Immature natural killer cell (primary cell): ENCODE data around the gene SPRY2. TPM values are rescaled to one million over a fixed set of nuclear protein-coding genes. Genes with fewer than 3 reads are reported as not detected.

Experiments used
- DNase-seq, 3 donors: peaks; one replicate each; pipeline ENCODE4 v3.0.0; 2022; ENCODE audit warnings: mixed read lengths in 1 of 3
- H3K27ac Mint-ChIP-seq, 6 donors: one replicate each; pipeline ENCODE4 v1.8.0; 2020; ENCODE audit warnings: mixed read lengths in 6 of 6, mild to moderate bottlenecking in 5 of 6, inconsistent platforms in 4 of 6, moderate library complexity in 3 of 6
- H3K27me3 Mint-ChIP-seq, 3 donors: one replicate each; pipeline ENCODE4 v1.8.0; 2020 to 2021; ENCODE audit warnings: low read depth in 3 of 3, mild to moderate bottlenecking in 3 of 3, mixed read lengths in 3 of 3, moderate library complexity in 3 of 3, inconsistent platforms in 1 of 3
- H3K36me3 Mint-ChIP-seq, 3 donors: one replicate each; pipeline ENCODE4 v1.8.0; 2020; ENCODE audit warnings: mixed read lengths in 3 of 3, inconsistent platforms in 2 of 3, mild to moderate bottlenecking in 2 of 3
- H3K4me1 Mint-ChIP-seq, 2 donors: one replicate each; pipeline ENCODE4 v1.8.0; 2020; ENCODE audit warnings: inconsistent platforms in 2 of 2, mild to moderate bottlenecking in 2 of 2, mixed read lengths in 2 of 2, moderate library complexity in 1 of 2
- H3K4me3 Mint-ChIP-seq, 5 donors: one replicate each; pipeline ENCODE4 v1.8.0; 2020; ENCODE audit warnings: mild to moderate bottlenecking in 5 of 5, mixed read lengths in 5 of 5, inconsistent platforms in 3 of 5, moderate library complexity in 3 of 5
- H3K9me3 Mint-ChIP-seq, 6 donors: one replicate each; pipeline ENCODE4 v1.8.0; 2020; ENCODE audit warnings: mild to moderate bottlenecking in 6 of 6, mixed read lengths in 6 of 6, inconsistent platforms in 4 of 6, moderate library complexity in 3 of 6
- polyA plus RNA-seq, 3 donors: library from polyadenylated mRNA; unstranded; fragments of 300-500 nt; fragmentation: Illumina TruSeq; gene quantifications; one replicate each; pipeline ENCODE4 v1.2.3, GENCODE V29; 2021

Gene SPRY2
- polyA plus RNA-seq, 3 donors from 2014 or later: 4.1 to 7.2 (median 4.9) TPM

DNA sequence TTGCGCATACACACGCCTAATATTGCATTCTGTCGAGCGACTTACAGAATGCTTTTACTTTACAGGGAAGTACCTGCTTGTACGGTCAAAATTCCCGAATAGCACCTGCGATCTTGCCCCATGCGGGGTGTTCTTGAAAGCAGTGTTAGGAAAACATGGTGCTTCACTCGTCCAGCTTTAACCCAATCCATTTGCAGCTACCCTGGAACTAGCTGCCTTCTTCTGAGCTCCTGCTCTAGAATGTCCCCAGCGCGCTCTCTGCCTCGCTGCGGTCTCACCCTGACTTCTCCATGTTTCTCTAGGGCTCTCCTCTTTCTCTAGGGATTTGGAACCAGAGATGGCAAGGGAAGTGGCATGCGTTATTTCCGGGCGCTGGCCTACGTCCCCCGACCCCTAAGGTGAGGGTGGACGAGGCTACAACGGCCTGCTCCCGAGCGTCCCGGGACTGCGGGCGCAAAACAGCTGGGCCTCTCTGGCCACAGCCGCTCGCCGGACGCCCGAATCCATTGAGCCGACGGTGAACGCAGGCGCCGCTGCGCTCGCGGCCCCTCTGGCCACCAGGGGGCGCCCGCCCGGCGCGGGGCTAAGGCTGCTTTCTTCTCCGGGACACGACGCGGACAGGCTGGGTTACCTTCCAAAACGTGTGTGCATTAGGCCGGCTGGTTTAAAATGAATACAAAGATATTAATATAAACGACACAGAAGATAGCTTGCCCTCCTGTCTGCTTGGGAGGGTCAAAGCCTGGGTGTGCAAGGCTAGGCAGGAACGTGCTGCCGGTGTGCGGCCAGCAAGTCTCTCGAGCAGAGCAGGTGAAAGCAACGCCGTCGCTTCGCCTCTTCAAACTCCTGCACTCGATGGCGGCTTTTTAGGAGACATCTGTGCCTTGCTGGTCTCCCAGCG, 1.8 kb upstream of the SPRY2 start:
- H3K4me3 Mint-ChIP-seq: peak overlapping the region in 4 of 5 donors; percentile 84 to 97 (median 89)
- peak; percentile 77 to 78 (median 78) for DNase-seq
- no peaks in the 10 kb centered on the region for H3K9me3 Mint-ChIP-seq
- H3K27ac Mint-ChIP-seq: peak overlapping the region in 5 of 6 donors; percentile 14 to 79 (median 50)
- peaks cover 37 to 46% of the 10 kb centered on the region in 2 donors for H3K4me1 Mint-ChIP-seq
- H3K27me3 Mint-ChIP-seq: peaks cover 13 to 23% (median 19%) of the 10 kb centered on the region in 3 donors
- no peaks in the 10 kb centered on the region for H3K36me3 Mint-ChIP-seq

GRCh38 chr13:80341756-80342370, 937 bp upstream of the SPRY2 start:
- peaks cover 0 to under 1% (median 0%) of the 10 kb centered on the region in 3 donors for H3K36me3 Mint-ChIP-seq
- peak overlapping the region in 4 of 5 donors; percentile 84 to 97 (median 89) for H3K4me3 Mint-ChIP-seq
- H3K4me1 Mint-ChIP-seq: peaks cover 36 to 42% of the 10 kb centered on the region in 2 donors
- peak overlapping the region; percentile 14 to 83 (median 80) for H3K27ac Mint-ChIP-seq
- H3K27me3 Mint-ChIP-seq: peaks cover 17 to 23% (median 19%) of the 10 kb centered on the region in 3 donors
- H3K9me3 Mint-ChIP-seq: no peaks in the 10 kb centered on the region
- peak; percentile 22 to 28 (median 26) for DNase-seq

DNA sequence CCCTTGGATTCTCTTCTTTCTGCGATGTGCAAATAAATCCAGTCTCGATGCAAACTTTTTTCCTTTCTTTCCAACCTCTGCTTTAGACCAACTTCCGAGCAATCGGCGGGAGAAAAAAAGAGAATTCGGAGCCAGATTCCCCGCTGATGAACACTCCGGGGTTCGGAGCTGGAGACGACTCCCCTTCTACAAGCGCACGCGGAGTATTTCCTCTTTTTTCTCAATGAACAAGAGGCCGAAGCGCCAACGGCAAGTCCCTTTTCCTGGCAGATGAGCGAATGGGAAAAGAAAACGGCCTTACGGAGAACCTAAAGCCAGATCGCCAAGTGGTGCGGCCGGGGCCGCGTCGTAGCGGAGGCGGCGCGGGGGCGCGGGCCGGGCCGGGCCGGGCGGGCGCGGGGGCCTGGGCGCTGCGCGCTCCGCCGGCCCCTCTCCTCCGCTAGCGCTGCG, 250 bp downstream of the SPRY2 start:
- Mint-ChIP-seq H3K9me3 (no peaks in the 10 kb centered on the region), H3K27me3 (peaks cover 11 to 13% (median 13%) of the 10 kb centered on the region in 3 donors), H3K4me3 (peak overlapping the region in 2 of 5 donors; percentile 79 to 91), H3K4me1 (peaks cover 25 to 32% of the 10 kb centered on the region in 2 donors), H3K36me3 (peaks cover 0 to 6% (median 4%) of the 10 kb centered on the region in 3 donors), H3K27ac (peak overlapping the region in 4 of 6 donors; percentile 86 to 91 (median 88))
- peak in 1 of 3 donors; percentile 39 for DNase-seq

DNA sequence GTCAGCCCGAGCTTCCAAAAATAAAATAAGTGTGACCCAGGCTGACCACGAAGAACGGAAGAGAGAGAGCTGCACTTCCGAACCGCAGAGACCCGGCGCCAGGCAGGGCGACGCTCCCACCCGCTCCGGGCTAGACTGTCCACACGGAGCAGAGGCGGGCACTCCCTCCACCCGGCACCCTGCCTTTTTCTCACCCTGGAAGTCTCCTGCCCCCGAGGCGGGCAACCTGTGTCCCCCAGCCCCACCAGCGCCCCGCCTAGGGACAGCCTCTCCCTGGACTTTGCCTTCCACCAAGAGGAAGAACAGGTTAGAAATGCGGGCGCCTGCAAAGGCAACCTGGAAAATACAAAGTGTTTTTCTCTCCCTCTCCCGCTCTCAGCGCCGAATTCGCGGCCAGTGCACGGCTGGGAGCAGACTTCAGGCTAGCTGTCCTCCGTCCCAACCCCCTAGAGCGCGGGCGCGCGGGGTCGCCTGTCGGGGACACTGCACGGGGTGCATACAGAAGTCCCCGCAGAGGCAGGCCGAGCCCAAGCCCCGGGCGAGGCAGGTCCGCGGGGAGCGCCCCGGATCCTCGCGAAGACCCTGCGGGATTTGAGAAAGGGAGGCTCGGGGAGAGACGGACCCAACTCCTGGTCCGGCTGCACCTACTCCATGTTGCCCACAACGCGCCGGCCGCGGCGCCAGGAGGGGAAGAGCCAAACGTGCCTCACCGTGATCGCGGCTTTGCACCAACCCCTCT, 845 bp downstream of the SPRY2 start:
- peaks cover 9 to 13% (median 12%) of the 10 kb centered on the region in 3 donors for H3K27me3 Mint-ChIP-seq
- H3K9me3 Mint-ChIP-seq: no peaks in the 10 kb centered on the region
- no peak overlapping the region for H3K4me3 Mint-ChIP-seq
- peak overlapping the region in 4 of 6 donors; percentile 86 to 91 (median 88) for H3K27ac Mint-ChIP-seq
- DNase-seq: peak; percentile 72 to 77 (median 77)
- H3K36me3 Mint-ChIP-seq: peaks cover 0 to 6% (median 4%) of the 10 kb centered on the region in 3 donors
- H3K4me1 Mint-ChIP-seq: peaks cover 21 to 33% of the 10 kb centered on the region in 2 donors

- no peaks in the 10 kb centered on the region for H3K9me3 Mint-ChIP-seq
- H3K27me3 Mint-ChIP-seq: peaks cover 7 to 11% (median 8%) of the 10 kb centered on the region in 3 donors
- H3K4me3 Mint-ChIP-seq: no peak overlapping the region
- no peak overlapping the region for H3K27ac Mint-ChIP-seq
- DNase-seq: no peak
- peaks cover 0 to 12% (median 4%) of the 10 kb centered on the region in 3 donors for H3K36me3 Mint-ChIP-seq
- H3K4me1 Mint-ChIP-seq: peaks cover 25 to 36% of the 10 kb centered on the region in 2 donors
Measured at GRCh38 chr13:80339563-80339911, 1.4 kb downstream of the SPRY2 start.

DNA sequence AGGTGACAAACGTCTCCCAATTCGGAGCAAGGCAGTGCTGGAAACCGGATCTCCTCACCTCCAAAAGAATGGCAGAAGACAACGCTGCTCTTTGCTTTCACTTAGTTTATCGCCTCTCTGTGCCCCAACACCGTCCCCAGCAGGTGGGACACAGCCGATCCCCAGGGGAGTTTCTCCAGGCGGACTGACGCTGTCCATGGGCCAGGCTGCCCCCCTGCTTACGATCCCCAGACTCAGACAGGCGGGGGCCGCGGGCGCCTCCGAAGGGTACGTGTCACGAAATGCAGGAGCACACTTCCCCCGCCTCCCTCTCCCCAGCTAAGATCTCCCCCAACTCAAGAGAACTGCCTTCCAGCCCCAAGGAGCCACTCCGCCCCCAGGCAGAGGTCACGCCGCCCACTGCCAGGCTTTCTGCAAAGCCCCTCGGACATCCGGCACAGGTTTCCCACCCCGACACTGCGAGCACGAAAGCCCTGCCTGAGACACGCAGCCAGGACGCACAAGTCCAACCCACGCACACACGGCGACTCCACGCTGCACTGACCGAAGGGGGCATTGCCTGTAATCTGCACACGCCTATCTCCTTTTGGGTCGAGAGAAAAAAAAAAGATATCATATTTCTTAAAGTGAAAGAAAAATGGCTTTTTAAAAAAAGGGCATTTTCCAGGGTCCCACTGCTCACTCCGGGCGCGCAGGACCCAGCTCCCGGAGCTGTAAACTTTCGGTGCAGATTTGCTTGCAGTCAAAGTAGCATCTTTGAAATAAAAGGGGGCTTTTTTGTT, 2.0 kb downstream of the SPRY2 start:
- peaks cover 6 to 7% (median 6%) of the 10 kb centered on the region in 3 donors for H3K27me3 Mint-ChIP-seq
- H3K27ac Mint-ChIP-seq: no peak overlapping the region
- peak; percentile 55 to 59 (median 59) for DNase-seq
- H3K9me3 Mint-ChIP-seq: no peaks in the 10 kb centered on the region
- peaks cover 0 to 14% (median 4%) of the 10 kb centered on the region in 3 donors for H3K36me3 Mint-ChIP-seq
- H3K4me1 Mint-ChIP-seq: peaks cover 26 to 37% of the 10 kb centered on the region in 2 donors
- H3K4me3 Mint-ChIP-seq: no peak overlapping the region

DNA sequence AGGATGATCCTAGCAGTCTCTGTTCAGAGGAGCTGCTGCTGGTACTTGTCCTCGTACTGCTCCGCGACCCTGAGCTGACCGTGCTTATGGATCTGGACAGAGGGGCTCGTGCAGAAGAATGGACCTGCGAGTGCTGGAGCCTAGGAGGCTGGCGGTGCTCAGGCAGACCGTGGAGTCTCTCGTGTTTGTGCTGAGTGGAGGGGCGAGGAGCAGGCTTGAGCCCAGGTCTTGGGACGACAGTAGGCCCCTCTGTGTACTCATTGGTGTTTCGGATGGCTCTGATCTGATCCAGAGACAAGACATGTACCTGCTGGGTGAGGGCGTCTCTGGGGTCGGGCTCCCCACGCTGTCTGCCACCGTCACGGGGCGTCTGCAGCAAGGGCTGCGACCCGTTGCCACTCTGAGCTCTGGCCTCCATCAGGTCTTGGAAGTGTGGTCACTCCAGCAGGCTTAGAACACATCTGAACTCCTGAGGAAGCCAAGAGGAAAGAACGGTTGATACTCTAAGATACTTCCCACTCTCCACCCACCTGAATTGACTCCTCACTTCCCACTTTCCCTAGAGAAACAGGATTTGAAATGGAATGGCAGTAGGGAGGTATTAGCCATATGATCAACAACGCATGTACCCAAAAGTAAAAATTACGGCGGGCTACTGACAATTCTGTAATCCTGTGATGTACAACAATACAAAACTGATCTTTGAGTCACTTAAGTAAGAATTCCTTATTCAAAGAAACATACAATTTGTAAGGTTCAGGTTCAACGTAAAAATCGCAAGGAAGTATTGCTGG, 3.4 kb downstream of the SPRY2 start:
- Mint-ChIP-seq H3K27me3 (peaks cover 2 to 7% (median 4%) of the 10 kb centered on the region in 3 donors), H3K36me3 (peaks cover 3 to 16% (median 4%) of the 10 kb centered on the region in 3 donors), H3K4me1 (peaks cover 16 to 28% of the 10 kb centered on the region in 2 donors), H3K4me3 (no peak overlapping the region), H3K9me3 (no peaks in the 10 kb centered on the region), H3K27ac (peak overlapping the region in 3 of 6 donors; percentile 26 to 74 (median 63))
- no peak for DNase-seq

DNA sequence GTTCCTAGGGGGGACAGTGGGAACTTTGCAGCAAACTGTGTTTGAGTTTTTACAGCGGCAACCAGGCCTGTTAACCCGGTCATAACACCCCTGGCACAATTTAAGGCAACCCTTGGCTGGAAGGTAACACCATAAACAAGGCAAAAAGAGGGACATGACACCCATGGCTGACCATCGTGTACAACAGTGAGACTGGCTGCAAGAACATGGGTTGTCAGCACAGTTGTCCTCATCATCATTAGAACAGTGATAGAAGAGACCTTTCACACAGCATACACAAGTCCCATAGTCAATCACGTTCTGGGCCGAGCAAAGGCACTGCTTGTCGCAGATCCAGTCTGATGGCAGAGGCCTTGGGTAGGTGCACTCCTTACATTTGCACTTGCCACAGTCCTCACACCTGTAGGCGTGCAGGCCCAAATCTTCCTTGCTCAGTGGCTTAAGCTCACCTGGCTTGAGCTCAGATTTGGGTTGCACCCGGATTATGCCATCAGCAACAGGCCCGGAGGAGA, 4.1 kb downstream of the SPRY2 start:
- peaks cover 2 to 7% (median 4%) of the 10 kb centered on the region in 3 donors for H3K27me3 Mint-ChIP-seq
- peaks cover 9 to 22% (median 10%) of the 10 kb centered on the region in 3 donors for H3K36me3 Mint-ChIP-seq
- H3K4me3 Mint-ChIP-seq: no peak overlapping the region
- H3K4me1 Mint-ChIP-seq: peaks cover 13 to 28% of the 10 kb centered on the region in 2 donors
- no peaks in the 10 kb centered on the region for H3K9me3 Mint-ChIP-seq
- H3K27ac Mint-ChIP-seq: peak overlapping the region in 2 of 6 donors; percentile 22 to 74
- no peak for DNase-seq

DNA sequence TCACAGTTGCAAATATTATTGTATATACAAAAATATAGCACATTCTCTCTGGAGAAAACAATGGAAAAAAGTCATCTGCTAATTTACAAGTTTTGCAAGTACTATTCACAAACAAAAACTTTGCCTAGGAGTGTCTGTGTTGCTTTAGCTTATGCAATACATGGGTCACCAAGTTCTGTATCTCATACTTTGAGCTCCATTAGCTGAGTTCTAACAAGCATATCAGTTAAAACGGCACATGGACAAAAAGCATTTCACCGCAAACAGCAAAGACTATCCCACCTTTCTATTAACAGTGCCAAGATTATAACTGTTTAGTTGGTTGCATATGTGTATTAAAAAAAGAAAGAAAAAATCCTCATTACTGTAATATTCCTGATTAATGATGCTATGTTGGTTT, 4.6 kb downstream of the SPRY2 start:
- Mint-ChIP-seq H3K36me3 (peaks cover 10 to 23% (median 13%) of the 10 kb centered on the region in 3 donors), H3K27me3 (peaks cover 2 to 7% (median 4%) of the 10 kb centered on the region in 3 donors), H3K9me3 (no peaks in the 10 kb centered on the region), H3K27ac (peak overlapping the region in 2 of 6 donors; percentile 3 to 16), H3K4me3 (no peak overlapping the region), H3K4me1 (peaks cover 16 to 29% of the 10 kb centered on the region in 2 donors)
- DNase-seq: no peak

GRCh38 chr13:80334597-80335260, 6.2 kb downstream of the SPRY2 start:
- Mint-ChIP-seq H3K4me3 (peak overlapping the region in 2 of 5 donors; percentile 11 to 26), H3K36me3 (peaks cover 10 to 23% (median 13%) of the 10 kb centered on the region in 3 donors), H3K27ac (peak overlapping the region in 3 of 6 donors; percentile 32 to 59 (median 48)), H3K4me1 (peaks cover 13 to 34% of the 10 kb centered on the region in 2 donors), H3K27me3 (peaks cover 0 to 3% (median 1%) of the 10 kb centered on the region in 3 donors), H3K9me3 (no peaks in the 10 kb centered on the region)
- no peak for DNase-seq

GRCh38 chr13:80331984-80332383, 8.9 kb downstream of the SPRY2 start:
- H3K36me3 Mint-ChIP-seq: peaks cover 10 to 25% (median 16%) of the 10 kb centered on the region in 3 donors
- no peaks in the 10 kb centered on the region for H3K9me3 Mint-ChIP-seq
- peaks cover 0 to 1% (median 0%) of the 10 kb centered on the region in 3 donors for H3K27me3 Mint-ChIP-seq
- DNase-seq: no peak
- H3K27ac Mint-ChIP-seq: no peak overlapping the region
- H3K4me1 Mint-ChIP-seq: peaks cover 13 to 34% of the 10 kb centered on the region in 2 donors
- no peak overlapping the region for H3K4me3 Mint-ChIP-seq
